Smooth muscle cell (in vitro differentiated cells): ENCODE data around the gene WWOX. TPM values are rescaled to one million over a fixed set of nuclear protein-coding genes. Genes with fewer than 3 reads are reported as not detected.
"Not testable (repeated sequence)": the region's sequence is repeated elsewhere in the genome, so short reads cannot be mapped to it uniquely, and the experiment has no call there.

Experiments used
- DNase-seq: peaks from one replicate; lab custom pipeline; 2025; ENCODE audit not compliant: unreplicated experiment; lab: John Stamatoyannopoulos, UW
- H2AFZ ChIP-seq: fragments of 200-600 bp; sonication (generic); 2 replicates; pipeline ENCODE4 v1.6.0; 2016; ENCODE audit warnings: antibody characterized with exemption, low read depth, mild to moderate bottlenecking
- H3F3A ChIP-seq: fragments of 200-600 bp; sonication (generic); 2 replicates; pipeline ENCODE4 v1.6.0; 2017; ENCODE audit warnings: antibody characterized with exemption, low read depth
- H3K27ac ChIP-seq: fragments of 200-600 bp; sonication (generic); 2 replicates; pipeline ENCODE4 v1.5.1; 2016; ENCODE audit warnings: low read depth, mild to moderate bottlenecking
- H3K27me3 ChIP-seq: fragments of 200-600 bp; sonication (generic); 2 replicates; pipeline ENCODE4 v1.6.1; 2016; ENCODE audit warnings: low read depth, mild to moderate bottlenecking
- H3K36me3 ChIP-seq: fragments of 200-600 bp; sonication (generic); 2 replicates; pipeline ENCODE4 v1.5.1; 2016; ENCODE audit warnings: low read depth
- H3K4me1 ChIP-seq: fragments of 200-600 bp; sonication (generic); 2 replicates; pipeline ENCODE4 v1.5.1; 2016; ENCODE audit warnings: low read depth
- H3K4me2 ChIP-seq: fragments of 200-600 bp; sonication (generic); 2 replicates; pipeline ENCODE4 v1.6.0; 2016; ENCODE audit warnings: mild to moderate bottlenecking
- H3K4me3 ChIP-seq: fragments of 200-600 bp; sonication (generic); 2 replicates; pipeline ENCODE4 v1.5.1; 2016; ENCODE audit warnings: mild to moderate bottlenecking
- H3K79me2 ChIP-seq: fragments of 200-600 bp; sonication (generic); 2 replicates; pipeline ENCODE4 v1.6.0; 2016; ENCODE audit warnings: low read depth, mild to moderate bottlenecking
- H3K9ac ChIP-seq: fragments of 200-600 bp; sonication (generic); 2 replicates; pipeline ENCODE4 v1.6.0; 2016; ENCODE audit warnings: low read depth
- H3K9me3 ChIP-seq: fragments of 200-600 bp; sonication (generic); replicated peaks from 2 replicates; pipeline ENCODE4 v1.5.1; 2016; ENCODE audit warnings: low read depth
- H4K20me1 ChIP-seq: fragments of 200-600 bp; sonication (generic); 2 replicates; pipeline ENCODE4 v1.6.0; 2016; ENCODE audit warnings: low read depth
- CTCF ChIP-seq: fragments of 200-600 bp; sonication (generic); IDR thresholded peaks from 2 replicates; pipeline ENCODE4 v1.5.1; 2017; ENCODE audit warnings: borderline replicate concordance, mild to moderate bottlenecking, antibody characterized with exemption; ENCODE audit not compliant: insufficient read depth, poor library complexity, severe bottlenecking
- WGBS: methylation state at CpG from one replicate; pipeline ENCODE4 v1.1.7; 2016; ENCODE audit warnings: low lambda C conversion rate; 5-methylcytosine and 5-hydroxymethylcytosine counted together
- polyA plus RNA-seq: library from polyadenylated mRNA; unstranded; fragments of >200 nt; fragmentation: Nextera tagmentation; extraction: Ambion mirVana; gene quantifications from 2 replicates; pipeline ENCODE4 v1.2.1, GENCODE V29; 2016
- total RNA-seq: library from RNA; depleted of rRNA; stranded (reverse); fragments of >200 nt; gene quantifications from 2 replicates; pipeline ENCODE4 v1.2.3, GENCODE V29; 2014

Gene WWOX
- total RNA-seq, result 14.0 and 18.1 TPM in 2 replicates
- 6.0 and 7.5 TPM in 2 replicates for polyA plus RNA-seq

- Histone ChIP-seq H3K9ac (peak within 1 kb of the TSS; percentile 79), H3K9me3 (no peaks in the 10 kb centered on the region), H3F3A (peaks cover 3% of the 10 kb centered on the region), H3K27me3 (no peaks in the 10 kb centered on the region), H3K79me2 (no peaks in the 10 kb centered on the region), H3K4me3 (peak within 1 kb of the TSS; percentile 95), H3K27ac (peak within 1 kb of the TSS; percentile 65), H2AFZ (peak within 1 kb of the TSS; percentile 100), H3K4me1 (peaks cover 4% of the 10 kb centered on the region), H3K4me2 (peak within 1 kb of the TSS; percentile 97), H4K20me1 (no peaks in the 10 kb centered on the region), H3K36me3 (no peaks in the 10 kb centered on the region)
- WGBS, result under 1% methylated on average over 81 of the region's 84 CpGs
- DNase-seq, result peak; percentile 88
- peak; percentile 95 for TF ChIP-seq CTCF
Measured at GRCh38 chr16:78099271-78100111, at the start of gene WWOX. Gene WWOX, plus strand, starts transcription at chr16:78099654.

GRCh38 chr16:78050734-78051400, 48.6 kb upstream of the WWOX start:
- Histone ChIP-seq H3K9me3 (no peaks in the 10 kb centered on the region), H3K79me2 (no peaks in the 10 kb centered on the region), H3K27me3 (peaks cover 55% of the 10 kb centered on the region), H3K4me1 (no peaks in the 10 kb centered on the region), H3K9ac (no peak overlapping the region), H3K36me3 (no peaks in the 10 kb centered on the region), H3K4me3 (no peak overlapping the region), H4K20me1 (no peaks in the 10 kb centered on the region), H2AFZ (no peak overlapping the region), H3K27ac (no peak overlapping the region), H3K4me2 (no peak overlapping the region), H3F3A (no peaks in the 10 kb centered on the region)
- TF ChIP-seq CTCF, result no peak
- WGBS, result 90% methylated on average over 2 of the region's 2 CpGs
- DNase-seq, result no peak

GRCh38 chr16:78057803-78058564, 41.5 kb upstream of the WWOX start:
- Histone ChIP-seq H3K4me3 (no peak overlapping the region), H2AFZ (no peak overlapping the region)
- WGBS, result 77% methylated on average over 9 of the region's 9 CpGs

DNA sequence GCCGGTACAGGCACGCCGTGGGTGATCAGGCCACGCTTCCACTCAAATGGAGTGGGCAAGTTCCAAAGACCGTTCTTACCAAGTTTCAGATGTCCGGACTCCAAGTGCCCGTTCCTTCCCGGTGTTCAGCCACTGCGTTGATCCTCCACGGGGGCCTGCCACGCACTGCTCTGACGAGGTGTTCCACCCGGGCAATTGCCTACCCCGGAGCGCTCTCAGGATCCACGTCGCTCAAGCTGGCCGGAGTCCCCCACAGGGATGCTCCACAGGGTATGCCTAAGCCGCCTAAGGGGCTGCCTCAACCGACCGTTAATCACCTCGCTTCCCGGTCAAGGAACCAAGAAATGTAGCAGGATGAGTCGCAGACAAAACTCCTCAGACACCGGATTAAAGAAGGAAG, 39.6 kb upstream of the WWOX start:
- peaks cover 22% of the 10 kb centered on the region for H3K27me3 ChIP-seq
- H3K4me3 ChIP-seq, H3K79me2 ChIP-seq, H4K20me1 ChIP-seq, H3K9ac ChIP-seq, H3K9me3 ChIP-seq, H2AFZ ChIP-seq, H3K36me3 ChIP-seq, DNase-seq, H3F3A ChIP-seq, H3K4me1 ChIP-seq, H3K27ac ChIP-seq: not testable (repeated sequence)
- 75% methylated on average over 25 of the region's 25 CpGs for WGBS
- peak overlapping the region; percentile 29 for H3K4me2 ChIP-seq

More at GRCh38 chr16:78057803-78058564, 41.5 kb upstream of the WWOX start:
- no peak overlapping the region for H3K4me2 ChIP-seq
- no peaks in the 10 kb centered on the region for H3K36me3 ChIP-seq
- H3K9ac ChIP-seq, result no peak overlapping the region
- no peaks in the 10 kb centered on the region for H3F3A ChIP-seq
- no peak overlapping the region for H3K27ac ChIP-seq
- DNase-seq, result no peak
- no peaks in the 10 kb centered on the region for H3K9me3 ChIP-seq
- H3K27me3 ChIP-seq, result peaks cover 34% of the 10 kb centered on the region
- TF ChIP-seq CTCF, result no peak
- no peaks in the 10 kb centered on the region for H4K20me1 ChIP-seq
- no peaks in the 10 kb centered on the region for H3K4me1 ChIP-seq
- H3K79me2 ChIP-seq, result no peaks in the 10 kb centered on the region
